IMR-90 (cell line): ENCODE measurements around the gene ARHGAP10. TPM values are rescaled to one million over a fixed set of nuclear protein-coding genes. Genes with fewer than 3 reads are reported as not detected.

Source experiments
- microRNA-seq, 2 experiments: library from miRNA; stranded (forward) in 1 of 2; unstranded in 1 of 2; fragments of 10-50 nt in 1 of 2; fragments of <30 nt in 1 of 2; gene quantifications in 1 of 2; microRNA quantifications in 1 of 2; one replicate each; pipeline versions ENCODE3 to v1.1.0; 2013 to 2020; ENCODE audit not compliant: insufficient read depth in 1 of 2, insufficient read length in 1 of 2, unreplicated experiment in 1 of 2
- polyA plus RNA-seq, 3 experiments: library from polyadenylated mRNA; depleted of rRNA; stranded (reverse); fragments of >200 nt; gene quantifications; 2 replicates each; pipeline ENCODE4 v1.2.3, GENCODE V29; 2012; ENCODE audit warnings: low replicate concordance in 1 of 3
- small RNA-seq, 5 experiments: library from RNA; depleted of rRNA; stranded (forward); fragments of <200 nt; gene quantifications; one replicate each; pipeline ENCODE3, GENCODE V24; 2012
- total RNA-seq: library from RNA; depleted of rRNA; stranded (reverse); fragments of >200 nt; gene quantifications from 2 replicates; pipeline ENCODE4 v1.2.3, GENCODE V29; 2012; rRNA removed

ARHGAP10 gene
- total and polyA plus RNA-seq, 2 of the 4 experiments (the other 2 are of a cell fraction) = 27.1 to 29.4 TPM

Small RNA genes within 50 kb of the gene (microRNA-seq; reads per million reads assigned to microRNA genes)
- 0 to 1.5 reads per million in 2 experiments for gene MIR4799 (ENCODE audit: insufficient read depth in 1 of 2, insufficient read length in 1 of 2, unreplicated experiment in 1 of 2)
- not detected for gene RN7SL254P (ENCODE audit: insufficient read depth, insufficient read length)
- not detected for gene RNA5SP165 (ENCODE audit: insufficient read depth, insufficient read length)

Small RNA genes within 50 kb of the gene (small RNA-seq; reads per million reads assigned to genes)
- gene MIR4799 = 0 to 0.57 (median 0) reads per million in 5 experiments
- 0 reads per million in 5 experiments for gene RN7SL254P
- 0 reads per million in 5 experiments for gene RNA5SP165

Other genes starting within 250 kb of the ARHGAP10 start
- 67.6 and 71.7 TPM in 2 replicates for gene TMEM184C, start 114.7 kb upstream of the ARHGAP10 start, total RNA-seq
- gene TMEM184C, start 114.7 kb upstream of the ARHGAP10 start, polyA plus RNA-seq (2012; rRNA removed) = 13.5 and 17.4 TPM in 2 replicates
- gene PRMT9, start 47.9 kb upstream of the ARHGAP10 start, total RNA-seq = 14.2 and 15.6 TPM in 2 replicates
- 3.4 and 5.0 TPM in 2 replicates for gene PRMT9, start 47.9 kb upstream of the ARHGAP10 start, polyA plus RNA-seq (2012; rRNA removed)